SK-N-SH (cell line): Measurements from ENCODE around the gene TXN2. TPM values are rescaled to one million over a fixed set of nuclear protein-coding genes. Genes with fewer than 3 reads are reported as not detected.

Experiments
- CTCF ChIA-PET: fragments of 300-600, 350-600 bp; formaldehyde crosslinking; extraction: SDS; loops from one replicate; lab custom pipeline; 2021; lab: Yijun Ruan, JAX
- POLR2A ChIA-PET: fragments of 350-600 bp; sonication (Branson Sonifier 250); formaldehyde crosslinking; extraction: SDS; loops from one replicate; lab custom pipeline; 2020; ENCODE audit warnings: antibody characterized with exemption, inconsistent platforms; lab: Yijun Ruan, JAX
- DNase-seq: peaks from one replicate; pipeline ENCODE4 v3.0.0; 2012
- H2AFZ ChIP-seq: fragments of 200-600 bp; sonication (generic); 2 replicates; pipeline ENCODE4 v1.8.1; 2016; ENCODE audit warnings: antibody characterized with exemption, mild to moderate bottlenecking, low read depth
- H3F3A ChIP-seq: fragments of 200-600 bp; sonication (generic); replicated peaks from 2 replicates; pipeline ENCODE3; 2016; ENCODE audit warnings: antibody characterized with exemption, mild to moderate bottlenecking; ENCODE audit not compliant: insufficient read depth
- H3K27ac ChIP-seq, 2 experiments: fragments of 200-500 bp in 1 of 2; fragments of 200-600 bp in 1 of 2; sonication (Bioruptor generic) in 1 of 2; sonication (generic), shearing (Covaris generic) in 1 of 2; 2 replicates each; pipeline versions ENCODE4 v1.5.1 to v1.6.1; 2014 to 2016; ENCODE audit warnings: low read depth in 2 of 2, inconsistent platforms in 1 of 2, low read length in 1 of 2, mild to moderate bottlenecking in 1 of 2, mixed read lengths in 1 of 2
- H3K27me3 ChIP-seq: fragments of 200-600 bp; sonication (generic), shearing (Covaris generic); 2 replicates; pipeline ENCODE4 v1.6.1; 2016; ENCODE audit warnings: mixed run types; ENCODE audit not compliant: insufficient read depth
- H3K36me3 ChIP-seq, 2 experiments: fragments of 200-500 bp in 1 of 2; fragments of 200-600 bp in 1 of 2; sonication (Bioruptor generic) in 1 of 2; sonication (generic) in 1 of 2; replicated peaks in 1 of 2; 2 replicates each; pipeline versions ENCODE3 to v1.5.1; 2014 to 2016; ENCODE audit warnings: low read length in 1 of 2, mild to moderate bottlenecking in 1 of 2; ENCODE audit not compliant: insufficient read depth in 2 of 2, control insufficient read depth in 1 of 2
- H3K4me1 ChIP-seq, 2 experiments: fragments of 200-500 bp in 1 of 2; fragments of 200-600 bp in 1 of 2; sonication (Bioruptor generic) in 1 of 2; sonication (generic), shearing (Covaris generic) in 1 of 2; 2 replicates each; pipeline versions ENCODE4 v1.5.1 to v1.6.1; 2014 to 2016; ENCODE audit warnings: low read depth in 1 of 2, low read length in 1 of 2, mixed run types in 1 of 2; ENCODE audit not compliant: insufficient read depth in 2 of 2, control insufficient read depth in 1 of 2
- H3K4me2 ChIP-seq: fragments of 200-600 bp; sonication (generic), shearing (Covaris generic); 2 replicates; pipeline ENCODE4 v1.6.1; 2017; ENCODE audit warnings: mixed run types
- H3K4me3 ChIP-seq, 2 experiments: fragments of 200-500 bp in 1 of 2; fragments of 200-600 bp in 1 of 2; sonication (Bioruptor generic) in 1 of 2; sonication (generic), shearing (Covaris generic) in 1 of 2; 2 replicates each; pipeline versions ENCODE4 v1.5.1 to v1.8.1; 2014 to 2016; ENCODE audit warnings: low read depth in 2 of 2, inconsistent platforms in 1 of 2, low read length in 1 of 2, mild to moderate bottlenecking in 1 of 2, mixed read lengths in 1 of 2, moderate library complexity in 1 of 2
- H3K79me2 ChIP-seq: fragments of 200-600 bp; sonication (generic); 2 replicates; pipeline ENCODE4 v1.8.1; 2017; ENCODE audit warnings: mild to moderate bottlenecking; ENCODE audit not compliant: insufficient read depth
- H3K9ac ChIP-seq: fragments of 200-600 bp; sonication (generic); 2 replicates; pipeline ENCODE4 v1.6.1; 2017; ENCODE audit warnings: mixed run types
- H3K9me2 ChIP-seq: fragments of 200-600 bp; sonication (generic); 2 replicates; pipeline ENCODE4 v1.6.1; 2017; ENCODE audit warnings: mixed run types
- H3K9me3 ChIP-seq: fragments of 200-600 bp; sonication (generic); 2 replicates; pipeline ENCODE4 v1.6.1; 2017; ENCODE audit warnings: mixed run types, mild to moderate bottlenecking, moderate library complexity
- H4K20me1 ChIP-seq: fragments of 200-600 bp; sonication (generic); 2 replicates; pipeline ENCODE4 v1.6.1; 2017; ENCODE audit warnings: mild to moderate bottlenecking, mixed run types; ENCODE audit not compliant: insufficient read depth
- ELF1 ChIP-seq: IDR thresholded peaks from 2 replicates; pipeline ENCODE4 v1.4.0; 2012
- EP300 ChIP-seq, 2 experiments: IDR thresholded peaks; 2 replicates each; pipeline versions ENCODE4 v1.4.0 to v1.6.1; 2012; ENCODE audit warnings: borderline replicate concordance in 1 of 2, low read depth in 1 of 2, low read length in 1 of 2
- EZH2phosphoT487 ChIP-seq: fragments of 200-600 bp; sonication (generic); IDR thresholded peaks from 2 replicates; pipeline ENCODE4 v1.6.1; 2017; ENCODE audit warnings: low read depth, mixed run types, mild to moderate bottlenecking, antibody characterized with exemption, moderate library complexity, borderline replicate concordance
- FOSL2 ChIP-seq: IDR thresholded peaks from 2 replicates; pipeline ENCODE4 v1.4.0; 2012; ENCODE audit warnings: low read depth, mild to moderate bottlenecking, moderate library complexity, borderline replicate concordance
- FOXM1 ChIP-seq: IDR thresholded peaks from 2 replicates; pipeline ENCODE4 v1.4.0; 2012; ENCODE audit warnings: low read depth, mild to moderate bottlenecking
- GATA2 ChIP-seq: sonication (generic); formaldehyde crosslinking; IDR thresholded peaks from 2 replicates; pipeline ENCODE4 v1.5.0; 2020; ENCODE audit warnings: mild to moderate bottlenecking, missing genetic modification reagents
- NRF1 ChIP-seq: IDR thresholded peaks from 2 replicates; pipeline ENCODE4 v1.6.1; 2012; ENCODE audit warnings: low read depth, mild to moderate bottlenecking, low read length
- POLR2AphosphoS5 ChIP-seq: IDR thresholded peaks from 2 replicates; pipeline ENCODE4 v1.6.1; 2012; ENCODE audit warnings: low read depth, low read length
- RAD21 ChIP-seq: IDR thresholded peaks from 2 replicates; pipeline ENCODE4 v1.6.1; 2012; ENCODE audit warnings: mild to moderate bottlenecking, low read length
- RXRA ChIP-seq: IDR thresholded peaks from 2 replicates; pipeline ENCODE4 v1.4.0; 2012; ENCODE audit warnings: low read depth, mild to moderate bottlenecking, borderline replicate concordance
- TCF12 ChIP-seq: IDR thresholded peaks from 2 replicates; pipeline ENCODE4 v1.4.0; 2012
- YY1 ChIP-seq: IDR thresholded peaks from 2 replicates; pipeline ENCODE4 v1.4.0; 2012; ENCODE audit warnings: low read depth, mild to moderate bottlenecking
- WGBS: methylation state at CpG from one replicate; pipeline ENCODE4 v1.1.6; 2017; ENCODE audit warnings: low lambda C conversion rate; 5-methylcytosine and 5-hydroxymethylcytosine counted together
- polyA plus RNA-seq, 3 experiments: library from polyadenylated mRNA; depleted of rRNA; stranded (reverse); fragments of >200 nt; gene quantifications; 2 replicates each; pipeline ENCODE4 v1.2.3, GENCODE V29; 2012
- TF ChIP-seq, protein P1 (sequence below): fragments of 200-600 bp; sonication (generic); IDR thresholded peaks from 2 replicates; pipeline ENCODE4 v1.6.1; 2017; ENCODE audit warnings: antibody characterized with exemption, mild to moderate bottlenecking, moderate library complexity
- TF ChIP-seq, protein P2 (sequence below): IDR thresholded peaks from 2 replicates; pipeline ENCODE4 v1.4.0; 2012; ENCODE audit warnings: low read depth, borderline replicate concordance

Gene TXN2
- polyA plus RNA-seq, 1 of the 3 experiments (the other 2 are of a cell fraction) = 251 TPM

DNA sequence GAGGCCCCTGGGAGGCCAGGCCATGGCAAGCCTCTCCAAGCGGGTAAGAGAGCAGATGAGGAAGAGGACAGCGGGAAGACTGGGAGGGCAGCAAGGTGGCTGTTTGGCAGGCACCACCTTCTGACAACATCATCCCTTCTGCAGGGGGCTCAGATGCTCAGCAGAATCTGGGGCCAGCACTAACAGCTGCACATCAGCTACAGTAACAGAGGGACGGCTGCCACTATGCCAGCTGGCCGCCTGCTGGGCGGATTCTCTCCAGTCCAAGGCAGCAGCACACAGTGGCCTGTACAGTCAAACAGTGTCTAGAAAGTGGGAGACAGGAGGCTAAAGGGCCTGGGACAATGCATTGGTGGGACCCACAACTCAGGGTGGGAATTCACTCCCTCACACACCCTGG, 10.7 kb upstream of the TXN2 start (continued):
- TF ChIP-seq GATA2 (CRISPR knock-in tag) (no peak), ELF1 (no peak), EP300 (IDR thresholded peaks at IDR 0.05; ENCODE audit: borderline replicate concordance in 1 of 2, low read depth in 1 of 2, low read length in 1 of 2) (no peak), TCF12 (no peak)
- TF ChIP-seq, all 33 proteins: peak for 0

DNA sequence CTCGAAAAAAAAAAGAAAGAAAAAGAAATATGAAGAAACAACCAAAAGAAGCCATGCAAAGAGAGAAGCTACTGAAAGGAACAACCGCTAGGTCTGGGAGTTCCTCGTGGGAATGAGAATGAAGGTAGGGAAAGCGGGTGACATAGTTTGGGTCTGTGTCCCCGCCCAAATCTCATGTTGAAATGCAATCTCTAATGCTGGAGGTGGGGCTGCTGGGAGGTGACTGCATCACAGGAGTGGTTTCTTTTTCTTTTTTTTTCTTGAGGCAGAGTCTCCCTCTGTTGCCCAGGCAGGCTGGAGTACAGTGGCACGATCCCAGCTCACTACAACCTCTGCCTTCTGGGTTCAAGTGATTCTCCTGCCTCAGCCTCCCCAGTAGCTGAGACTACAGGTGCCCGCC, 9.7 kb upstream of the TXN2 start:
- no peaks in the 10 kb centered on the region; the same call in 1 of the 2 replicates for H3K9me3 ChIP-seq
- H3K4me3 ChIP-seq = no peak overlapping the region
- 89% methylated on average over 7 of the region's 7 CpGs for WGBS
- no peak overlapping the region for H3K4me2 ChIP-seq
- no peak overlapping the region for H3K27ac ChIP-seq
- H4K20me1 ChIP-seq = no peaks in the 10 kb centered on the region
- ChIA-PET CTCF (no interaction called here), POLR2A (interaction anchor here (1.3 kb wide), 1 partner anchor 16 kb away, joined by 4 read pairs; the partner anchor contains the start of gene FOXRED2)
- H3F3A ChIP-seq = no peaks in the 10 kb centered on the region
- no peaks in the 10 kb centered on the region for H3K27me3 ChIP-seq
- H3K36me3 ChIP-seq = peaks cover 10 to 14% of the 10 kb centered on the region in 2 experiments
- no peak for DNase-seq
- no peak overlapping the region for H3K9ac ChIP-seq
- no peaks in the 10 kb centered on the region for H3K79me2 ChIP-seq
- H3K4me1 ChIP-seq = no peaks in the 10 kb centered on the region
- no peak overlapping the region for H2AFZ ChIP-seq
- H3K9me2 ChIP-seq = no peaks in the 10 kb centered on the region
- TF ChIP-seq POLR2AphosphoS5 (no peak), FOXM1 (no peak), YY1 (no peak), EZH2phosphoT487 (no peak)
- TF ChIP-seq, all 33 proteins: peak for 0

DNA sequence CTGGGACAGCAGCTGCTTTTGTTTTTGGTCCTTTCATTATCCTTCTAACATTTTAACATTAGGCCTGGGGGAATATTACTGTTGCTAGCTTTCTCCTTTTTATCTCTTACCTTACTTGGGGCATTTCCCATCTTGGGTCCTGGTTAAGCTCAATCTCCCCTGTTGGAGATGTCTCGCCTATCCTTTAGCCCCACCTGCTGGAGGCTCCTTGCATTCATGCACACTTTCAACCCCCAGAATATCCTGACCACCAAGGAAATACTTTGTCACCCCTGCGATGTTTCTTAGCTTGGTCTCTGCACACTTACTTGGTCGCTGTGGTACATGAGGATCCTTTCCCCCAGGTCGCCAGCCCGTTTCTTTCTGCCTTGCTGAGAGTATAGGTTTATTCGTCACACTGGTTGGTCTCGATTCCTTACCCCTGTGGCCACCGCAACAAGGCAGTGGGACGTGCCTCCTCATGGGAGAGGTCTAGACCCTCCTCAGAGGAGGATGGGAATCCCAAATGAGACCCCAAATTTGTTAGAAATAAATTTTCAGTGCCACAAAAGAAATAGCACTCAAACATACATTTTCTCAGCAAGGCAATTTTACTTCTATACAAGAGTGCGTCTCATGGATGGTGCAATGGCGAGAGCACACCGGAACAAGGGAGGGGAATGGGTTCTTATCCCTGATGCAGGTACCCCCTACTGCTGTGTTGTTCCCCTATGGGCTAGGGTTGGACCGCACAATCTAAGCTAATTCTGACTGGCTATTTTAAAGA, 5.4 kb upstream of the TXN2 start:
- TF ChIP-seq FOSL2 (no peak), YY1 (no peak), GATA2 (CRISPR knock-in tag) (no peak), ELF1 (no peak), TCF12 (no peak), RXRA (no peak), EZH2phosphoT487 (no peak), NRF1 (no peak), RAD21 (peak; percentile 54)
- TF ChIP-seq, protein P1, sequence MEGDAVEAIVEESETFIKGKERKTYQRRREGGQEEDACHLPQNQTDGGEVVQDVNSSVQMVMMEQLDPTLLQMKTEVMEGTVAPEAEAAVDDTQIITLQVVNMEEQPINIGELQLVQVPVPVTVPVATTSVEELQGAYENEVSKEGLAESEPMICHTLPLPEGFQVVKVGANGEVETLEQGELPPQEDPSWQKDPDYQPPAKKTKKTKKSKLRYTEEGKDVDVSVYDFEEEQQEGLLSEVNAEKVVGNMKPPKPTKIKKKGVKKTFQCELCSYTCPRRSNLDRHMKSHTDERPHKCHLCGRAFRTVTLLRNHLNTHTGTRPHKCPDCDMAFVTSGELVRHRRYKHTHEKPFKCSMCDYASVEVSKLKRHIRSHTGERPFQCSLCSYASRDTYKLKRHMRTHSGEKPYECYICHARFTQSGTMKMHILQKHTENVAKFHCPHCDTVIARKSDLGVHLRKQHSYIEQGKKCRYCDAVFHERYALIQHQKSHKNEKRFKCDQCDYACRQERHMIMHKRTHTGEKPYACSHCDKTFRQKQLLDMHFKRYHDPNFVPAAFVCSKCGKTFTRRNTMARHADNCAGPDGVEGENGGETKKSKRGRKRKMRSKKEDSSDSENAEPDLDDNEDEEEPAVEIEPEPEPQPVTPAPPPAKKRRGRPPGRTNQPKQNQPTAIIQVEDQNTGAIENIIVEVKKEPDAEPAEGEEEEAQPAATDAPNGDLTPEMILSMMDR = peak; percentile 62
- TF ChIP-seq, protein P2, sequence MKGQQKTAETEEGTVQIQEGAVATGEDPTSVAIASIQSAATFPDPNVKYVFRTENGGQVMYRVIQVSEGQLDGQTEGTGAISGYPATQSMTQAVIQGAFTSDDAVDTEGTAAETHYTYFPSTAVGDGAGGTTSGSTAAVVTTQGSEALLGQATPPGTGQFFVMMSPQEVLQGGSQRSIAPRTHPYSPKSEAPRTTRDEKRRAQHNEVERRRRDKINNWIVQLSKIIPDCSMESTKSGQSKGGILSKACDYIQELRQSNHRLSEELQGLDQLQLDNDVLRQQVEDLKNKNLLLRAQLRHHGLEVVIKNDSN = no peak
- CTCF ChIA-PET = interaction anchor here (0.6 to 2.2 kb wide), 14 partner anchors 16 to 543 kb away, joined by 3 to 12 read pairs (median 3); partner anchors contain the start of gene FOXRED2
- WGBS = 95% methylated on average over 13 of the region's 13 CpGs
- H3K9me2 ChIP-seq = no peaks in the 10 kb centered on the region
- H3K4me1 ChIP-seq = peaks cover 3 to 5% of the 10 kb centered on the region in 2 experiments; a peak in 2 of 4 replicates
- H3K9ac ChIP-seq = no peak overlapping the region
- H3K27me3 ChIP-seq = no peaks in the 10 kb centered on the region
- H2AFZ ChIP-seq = no peak overlapping the region
- H3K27ac ChIP-seq = no peak overlapping the region
- H3K79me2 ChIP-seq = no peaks in the 10 kb centered on the region
- no peaks in the 10 kb centered on the region; the same call in 1 of the 2 replicates for H3K9me3 ChIP-seq
- no peak overlapping the region for H3K4me3 ChIP-seq
- H4K20me1 ChIP-seq = no peaks in the 10 kb centered on the region
- peaks cover 13% of the 10 kb centered on the region for H3F3A ChIP-seq
- no peak overlapping the region for H3K4me2 ChIP-seq
- POLR2A ChIA-PET = interaction anchor here (0.9 kb wide), 1 partner anchor 20 kb away, joined by 4 read pairs; the partner anchor contains the start of gene FOXRED2
- H3K36me3 ChIP-seq = peaks cover 7 to 10% of the 10 kb centered on the region in 2 experiments
- DNase-seq = no peak
